MM.1S (cell line): ENCODE data around the gene USF2.

Experiments used
- DNase-seq: peaks from one replicate; pipeline ENCODE4 v3.0.0-alpha.2; 2015
- H2AFZ ChIP-seq: fragments of 300-600 bp; sonication (generic); 2 replicates; pipeline ENCODE4 v1.6.0; 2016; ENCODE audit warnings: antibody characterized with exemption, low read length
- H3F3A ChIP-seq: fragments of 300-600 bp; sonication (generic); 2 replicates; pipeline ENCODE4 v1.6.1; 2016; ENCODE audit warnings: mild to moderate bottlenecking, antibody characterized with exemption, low read length, moderate library complexity, mixed read lengths; ENCODE audit not compliant: insufficient read depth
- H3K27ac ChIP-seq: fragments of 300-600 bp; sonication (generic); 2 replicates; pipeline ENCODE4 v1.5.1; 2016; ENCODE audit warnings: mild to moderate bottlenecking, low read length
- H3K27me3 ChIP-seq: fragments of 300-600 bp; sonication (generic); replicated peaks from 2 replicates; pipeline ENCODE4 v1.6.0; 2016; ENCODE audit warnings: low read length; ENCODE audit not compliant: insufficient read depth
- H3K36me3 ChIP-seq: fragments of 300-600 bp; sonication (generic); replicated peaks from 2 replicates; pipeline ENCODE4 v1.6.1; 2016; ENCODE audit warnings: mild to moderate bottlenecking, low read length, mixed read lengths; ENCODE audit not compliant: insufficient read depth
- H3K4me1 ChIP-seq: fragments of 300-600 bp; sonication (generic); 2 replicates; pipeline ENCODE4 v1.6.1; 2016; ENCODE audit warnings: low read length, mixed read lengths
- H3K4me2 ChIP-seq: fragments of 300-600 bp; sonication (generic); 2 replicates; pipeline ENCODE4 v1.6.0; 2016; ENCODE audit warnings: low read depth, low read length
- H3K4me3 ChIP-seq: fragments of 300-600 bp; sonication (generic); 2 replicates; pipeline ENCODE4 v1.5.1; 2016; ENCODE audit warnings: low read length, mixed read lengths
- H3K79me2 ChIP-seq: fragments of 300-600 bp; sonication (generic); 2 replicates; pipeline ENCODE4 v1.6.1; 2016; ENCODE audit warnings: mixed run types, low read length, mixed read lengths
- H3K9ac ChIP-seq: fragments of 300-600 bp; sonication (generic); 2 replicates; pipeline ENCODE4 v1.6.1; 2016; ENCODE audit warnings: low read length, mixed read lengths
- H3K9me2 ChIP-seq: fragments of 300-600 bp; sonication (generic); replicated peaks from 2 replicates; pipeline ENCODE4 v1.6.1; 2016; ENCODE audit warnings: mild to moderate bottlenecking, low read length, mixed read lengths; ENCODE audit not compliant: insufficient read depth
- H3K9me3 ChIP-seq: fragments of 300-600 bp; sonication (generic); replicated peaks from 2 replicates; pipeline ENCODE4 v1.6.1; 2016; ENCODE audit warnings: mild to moderate bottlenecking, low read length, mixed read lengths; ENCODE audit not compliant: insufficient read depth
- H4K20me1 ChIP-seq: fragments of 300-600 bp; sonication (generic); 2 replicates; pipeline ENCODE4 v1.6.1; 2016; ENCODE audit warnings: mild to moderate bottlenecking, low read length, moderate library complexity, mixed read lengths; ENCODE audit not compliant: insufficient read depth
- CTCF ChIP-seq: fragments of 300-600 bp; sonication (generic); IDR thresholded peaks from 2 replicates; pipeline ENCODE4 v1.5.1; 2016; ENCODE audit warnings: antibody characterized with exemption, low read length, mixed read lengths
- EZH2 ChIP-seq: fragments of 300-600 bp; sonication (generic); optimal IDR thresholded peaks from 2 replicates; pipeline ENCODE3; 2017; ENCODE audit warnings: low read depth, mild to moderate bottlenecking, antibody characterized with exemption, low read length, mixed read lengths
- EZH2phosphoT487 ChIP-seq: fragments of 300-600 bp; sonication (generic); IDR thresholded peaks from 2 replicates; pipeline ENCODE4 v1.6.1; 2018; ENCODE audit warnings: antibody characterized with exemption, low read length

Gene USF2

GRCh38 chr19:35310811-35311465 is 42.2 kb downstream of the USF2 start:
- Histone ChIP-seq H3K36me3 (no peaks in the 10 kb centered on the region), H3F3A (no peaks in the 10 kb centered on the region), H3K79me2 (no peaks in the 10 kb centered on the region), H3K4me3 (no peak overlapping the region), H3K9me2 (no peaks in the 10 kb centered on the region), H3K9me3 (no peaks in the 10 kb centered on the region), H2AFZ (no peak overlapping the region), H3K9ac (no peak overlapping the region), H3K4me1 (no peaks in the 10 kb centered on the region), H3K27ac (no peak overlapping the region), H4K20me1 (no peaks in the 10 kb centered on the region), H3K27me3 (peaks cover 41% of the 10 kb centered on the region), H3K4me2 (no peak overlapping the region)
- TF ChIP-seq EZH2phosphoT487 (no peak), EZH2 (no peak), CTCF (no peak)
- no peak for DNase-seq

GRCh38 chr19:35311901-35312665 is 43.3 kb downstream of the USF2 start:
- H2AFZ ChIP-seq: no peak overlapping the region
- no peak overlapping the region for H3K4me3 ChIP-seq
- no peak overlapping the region for H3K9ac ChIP-seq
- no peaks in the 10 kb centered on the region for H3K4me1 ChIP-seq
- H3K9me3 ChIP-seq: no peaks in the 10 kb centered on the region
- H3K4me2 ChIP-seq: no peak overlapping the region
- H3K27ac ChIP-seq: no peak overlapping the region
- H3K9me2 ChIP-seq: no peaks in the 10 kb centered on the region
- no peaks in the 10 kb centered on the region for H3F3A ChIP-seq
- H4K20me1 ChIP-seq: no peaks in the 10 kb centered on the region
- H3K27me3 ChIP-seq: peaks cover 41% of the 10 kb centered on the region
- H3K36me3 ChIP-seq: no peaks in the 10 kb centered on the region
- H3K79me2 ChIP-seq: no peaks in the 10 kb centered on the region
- no peak for DNase-seq
- no peak for TF ChIP-seq EZH2
- TF ChIP-seq CTCF: no peak
- no peak for TF ChIP-seq EZH2phosphoT487

- Histone ChIP-seq H3F3A (no peaks in the 10 kb centered on the region), H3K9me3 (no peaks in the 10 kb centered on the region), H3K27me3 (peaks cover 39% of the 10 kb centered on the region), H4K20me1 (no peaks in the 10 kb centered on the region), H3K79me2 (no peaks in the 10 kb centered on the region), H3K9me2 (no peaks in the 10 kb centered on the region), H3K9ac (no peak overlapping the region), H3K36me3 (no peaks in the 10 kb centered on the region), H3K4me3 (no peak overlapping the region), H3K4me2 (no peak overlapping the region), H3K4me1 (no peaks in the 10 kb centered on the region), H3K27ac (no peak overlapping the region), H2AFZ (no peak overlapping the region)
- DNase-seq: no peak
- TF ChIP-seq EZH2 (no peak), EZH2phosphoT487 (no peak), CTCF (no peak)
Observed at GRCh38 chr19:35313587-35313986, 44.8 kb downstream of the USF2 start.
